ENCODE results near the gene SFMBT2. TPM values are rescaled to one million over a fixed set of nuclear protein-coding genes. Genes with fewer than 3 reads are reported as not detected.
"Not testable (repeated sequence)": the region's sequence is repeated elsewhere in the genome, so short reads cannot be mapped to it uniquely, and the experiment has no call there.

The SFMBT2 gene
- polyA plus RNA-seq, 4 donors: 0.45 to 2.5 (median 1.3) TPM

DNA sequence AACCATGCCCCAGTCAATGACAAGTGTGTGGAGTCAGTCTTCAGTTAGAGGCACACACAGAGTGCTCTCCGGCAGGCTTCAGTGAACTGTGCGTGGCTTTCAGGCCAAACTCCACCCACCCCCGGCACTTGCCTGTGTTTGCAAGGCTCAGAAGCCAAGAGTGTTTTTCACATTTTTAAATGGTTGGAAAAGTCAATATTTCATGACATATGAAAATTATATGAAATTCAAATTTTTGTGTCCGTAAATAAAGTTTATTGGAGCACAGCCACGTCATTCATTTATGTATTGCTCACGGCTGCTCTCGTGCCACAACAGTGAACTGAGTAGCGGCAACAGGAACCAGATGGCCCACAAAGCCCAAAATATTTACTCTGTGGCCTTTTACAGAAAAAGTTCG is 104.7 kb downstream of the SFMBT2 start:
- H3K27ac ChIP-seq (ENCODE audit: low read depth in 1 of 3, low read length in 2 of 3): no peak overlapping the region
- 55 to 92% (median 88%) methylated on average over 9 of the region's 9 CpGs for WGBS, 3 donors
- no peak for FAIRE-seq

DNA sequence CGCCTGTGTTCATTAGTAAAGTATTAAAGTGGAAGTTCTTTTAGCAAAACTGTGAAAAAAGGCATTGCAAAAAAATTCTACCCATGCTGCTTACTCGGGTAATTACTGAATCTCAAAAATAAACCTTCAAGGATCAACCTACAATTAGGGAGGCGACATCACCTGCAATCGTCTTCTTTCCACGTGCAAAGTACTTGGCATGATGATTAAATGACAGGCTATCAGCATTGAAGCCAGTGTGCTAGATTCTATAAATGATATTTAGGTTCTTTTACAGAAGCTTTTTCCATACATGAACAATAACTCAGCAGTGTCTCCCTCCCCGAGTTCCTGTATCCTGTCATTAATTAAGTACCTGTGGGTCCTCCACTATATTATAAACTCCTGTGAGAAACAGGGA is 105.8 kb downstream of the SFMBT2 start:
- no peaks in the 10 kb centered on the region for H3K9me3 ChIP-seq (ENCODE audit: control insufficient read depth in 2 of 2, insufficient read depth in 1 of 2, low read depth in 1 of 2, low read length in 1 of 2)
- DNase-seq (no peak), FAIRE-seq (no peak)
- H3K4me1 ChIP-seq (ENCODE audit: control insufficient read depth in 3 of 3, insufficient read depth in 2 of 3, low read depth in 1 of 3, low read length in 2 of 3): peaks cover 0 to 3% (median 0%) of the 10 kb centered on the region in 3 donors
- 80 to 88% (median 86%) methylated on average over 6 of the region's 6 CpGs for WGBS, 3 donors
- H3K27me3 ChIP-seq (ENCODE audit: control insufficient read depth in 3 of 3, insufficient read depth in 3 of 3, low read length in 3 of 3): no peaks in the 10 kb centered on the region
- H3K4me3 ChIP-seq (ENCODE audit: low read depth in 1 of 3, low read length in 3 of 3): no peak overlapping the region
- H3K36me3 ChIP-seq (ENCODE audit: control insufficient read depth in 3 of 3, insufficient read depth in 2 of 3, low read depth in 1 of 3, low read length in 3 of 3): no peaks in the 10 kb centered on the region
- H3K27ac ChIP-seq (ENCODE audit: low read depth in 1 of 3, low read length in 2 of 3): no peak overlapping the region

More for the DNA sequence above, 104.7 kb downstream of the SFMBT2 start:
- no peak for DNase-seq
- no peaks in the 10 kb centered on the region for H3K36me3 ChIP-seq (ENCODE audit: control insufficient read depth in 3 of 3, insufficient read depth in 2 of 3, low read depth in 1 of 3, low read length in 3 of 3)
- no peaks in the 10 kb centered on the region for H3K9me3 ChIP-seq (ENCODE audit: control insufficient read depth in 2 of 2, insufficient read depth in 1 of 2, low read depth in 1 of 2, low read length in 1 of 2)
- H3K4me3 ChIP-seq (ENCODE audit: low read depth in 1 of 3, low read length in 3 of 3): no peak overlapping the region
- no peaks in the 10 kb centered on the region for H3K27me3 ChIP-seq (ENCODE audit: control insufficient read depth in 3 of 3, insufficient read depth in 3 of 3, low read length in 3 of 3)
- peaks cover 0 to 3% (median 0%) of the 10 kb centered on the region in 3 donors for H3K4me1 ChIP-seq (ENCODE audit: control insufficient read depth in 3 of 3, insufficient read depth in 2 of 3, low read depth in 1 of 3, low read length in 2 of 3)

DNA sequence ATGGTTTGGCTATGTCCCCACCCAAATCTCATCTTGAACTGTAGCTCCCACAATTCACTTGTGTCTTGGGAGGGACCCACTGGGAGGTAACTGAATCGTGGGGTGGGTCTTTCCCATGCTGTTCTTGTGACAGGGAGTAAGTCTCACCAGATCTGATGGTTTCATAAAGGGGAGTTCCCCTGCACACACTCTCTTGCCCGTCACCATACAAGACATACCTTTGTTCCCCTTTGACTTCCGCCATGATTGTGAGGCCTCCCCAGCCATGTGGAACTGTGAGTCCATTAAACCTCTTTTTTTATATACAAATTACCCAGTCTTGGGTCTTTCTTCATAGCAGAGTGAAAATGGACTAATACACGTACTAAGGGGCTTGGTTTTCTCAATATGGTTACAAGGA is 106.7 kb downstream of the SFMBT2 start:
- no peak for FAIRE-seq
- Histone ChIP-seq H3K4me3 (ENCODE audit: low read depth in 1 of 3, low read length in 3 of 3) (no peak overlapping the region), H3K4me1 (ENCODE audit: control insufficient read depth in 3 of 3, insufficient read depth in 2 of 3, low read depth in 1 of 3, low read length in 2 of 3) (peaks cover 0 to 3% (median 0%) of the 10 kb centered on the region in 3 donors), H3K27ac (ENCODE audit: low read depth in 1 of 3, low read length in 2 of 3) (no peak overlapping the region), H3K27me3 (ENCODE audit: control insufficient read depth in 3 of 3, insufficient read depth in 3 of 3, low read length in 3 of 3) (no peaks in the 10 kb centered on the region), H3K9me3 (ENCODE audit: control insufficient read depth in 2 of 2, insufficient read depth in 1 of 2, low read depth in 1 of 2, low read length in 1 of 2) (no peaks in the 10 kb centered on the region), H3K36me3 (ENCODE audit: control insufficient read depth in 3 of 3, insufficient read depth in 2 of 3, low read depth in 1 of 3, low read length in 3 of 3) (no peaks in the 10 kb centered on the region)
- no peak for DNase-seq
- 68 to 83% (median 75%) methylated on average over 4 of the region's 4 CpGs for WGBS, 3 donors

DNA sequence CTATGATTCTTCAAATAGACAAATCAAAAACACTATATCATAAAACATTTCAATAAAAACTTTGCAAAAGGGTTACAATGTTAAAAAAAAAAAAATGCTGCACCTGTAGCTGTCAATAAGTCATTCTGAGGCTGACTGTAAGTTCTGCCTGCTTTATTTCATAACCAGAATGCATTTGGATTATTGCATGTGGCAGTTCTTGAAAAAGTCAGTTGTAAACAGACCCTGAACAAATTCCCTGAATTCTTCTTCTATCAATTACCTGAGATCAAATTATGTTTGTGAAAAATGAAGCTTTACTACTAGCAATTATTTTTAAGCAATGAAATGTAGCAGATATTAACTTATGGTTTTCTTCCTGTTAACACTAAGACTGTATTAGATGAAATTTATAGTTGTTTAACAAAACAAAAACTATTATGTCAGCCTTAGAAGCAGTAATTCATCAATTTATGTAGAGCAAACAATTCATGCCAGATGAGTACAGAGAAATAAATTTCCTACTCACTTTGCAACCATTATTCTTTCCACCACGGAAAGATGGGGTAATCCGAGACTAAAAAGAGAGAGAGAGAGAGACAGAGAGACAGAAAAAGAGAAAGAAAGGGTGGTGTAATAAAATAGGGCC is 107.8 kb downstream of the SFMBT2 start:
- no peak for DNase-seq
- Histone ChIP-seq H3K27me3 (ENCODE audit: control insufficient read depth in 3 of 3, insufficient read depth in 3 of 3, low read length in 3 of 3) (no peaks in the 10 kb centered on the region), H3K4me3 (ENCODE audit: low read depth in 1 of 3, low read length in 3 of 3) (no peak overlapping the region), H3K36me3 (ENCODE audit: control insufficient read depth in 3 of 3, insufficient read depth in 2 of 3, low read depth in 1 of 3, low read length in 3 of 3) (no peaks in the 10 kb centered on the region), H3K9me3 (ENCODE audit: control insufficient read depth in 2 of 2, insufficient read depth in 1 of 2, low read depth in 1 of 2, low read length in 1 of 2) (no peaks in the 10 kb centered on the region), H3K27ac (ENCODE audit: low read depth in 1 of 3, low read length in 2 of 3) (no peak overlapping the region), H3K4me1 (ENCODE audit: control insufficient read depth in 3 of 3, insufficient read depth in 2 of 3, low read depth in 1 of 3, low read length in 2 of 3) (peaks cover 0 to 3% (median 0%) of the 10 kb centered on the region in 3 donors)
- 28 to 76% (median 46%) methylated on average over 2 of the region's 2 CpGs for WGBS, 3 donors
- no peak for FAIRE-seq

DNA sequence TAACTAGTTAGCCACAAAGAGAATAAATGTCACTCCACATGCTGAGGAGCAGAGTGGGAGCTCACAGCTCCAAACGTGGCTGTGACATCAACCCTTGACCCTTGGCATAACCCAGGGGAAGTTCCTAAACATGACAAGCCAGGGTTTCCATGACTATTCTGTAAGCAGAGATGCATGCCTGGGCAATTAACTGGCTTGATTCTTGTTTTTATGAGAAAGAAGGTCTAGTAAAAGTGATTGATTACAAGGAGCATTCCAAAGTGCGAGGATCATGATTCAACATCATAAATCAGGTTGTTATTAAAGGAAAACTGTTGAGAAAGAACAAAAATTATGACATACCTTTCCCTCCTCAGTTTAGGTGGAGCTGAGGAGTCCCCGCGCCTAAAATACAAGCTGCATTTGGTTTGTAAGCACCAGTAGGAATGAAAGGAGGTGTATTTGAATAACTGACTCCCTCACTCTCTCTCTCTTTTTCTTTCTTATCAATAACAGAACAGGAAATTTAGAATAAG is 108.4 kb downstream of the SFMBT2 start:
- no peaks in the 10 kb centered on the region for H3K27me3 ChIP-seq (ENCODE audit: control insufficient read depth in 3 of 3, insufficient read depth in 3 of 3, low read length in 3 of 3)
- H3K36me3 ChIP-seq (ENCODE audit: control insufficient read depth in 3 of 3, insufficient read depth in 2 of 3, low read depth in 1 of 3, low read length in 3 of 3): no peaks in the 10 kb centered on the region
- FAIRE-seq (no peak), DNase-seq (no peak)
- no peaks in the 10 kb centered on the region for H3K9me3 ChIP-seq (ENCODE audit: control insufficient read depth in 2 of 2, insufficient read depth in 1 of 2, low read depth in 1 of 2, low read length in 1 of 2)
- no peak overlapping the region for H3K27ac ChIP-seq (ENCODE audit: low read depth in 1 of 3, low read length in 2 of 3)
- 47 to 63% (median 60%) methylated on average over 4 of the region's 4 CpGs for WGBS, 3 donors
- H3K4me1 ChIP-seq (ENCODE audit: control insufficient read depth in 3 of 3, insufficient read depth in 2 of 3, low read depth in 1 of 3, low read length in 2 of 3): peaks cover 0 to 3% (median 0%) of the 10 kb centered on the region in 3 donors
- no peak overlapping the region for H3K4me3 ChIP-seq (ENCODE audit: low read depth in 1 of 3, low read length in 3 of 3)

DNA sequence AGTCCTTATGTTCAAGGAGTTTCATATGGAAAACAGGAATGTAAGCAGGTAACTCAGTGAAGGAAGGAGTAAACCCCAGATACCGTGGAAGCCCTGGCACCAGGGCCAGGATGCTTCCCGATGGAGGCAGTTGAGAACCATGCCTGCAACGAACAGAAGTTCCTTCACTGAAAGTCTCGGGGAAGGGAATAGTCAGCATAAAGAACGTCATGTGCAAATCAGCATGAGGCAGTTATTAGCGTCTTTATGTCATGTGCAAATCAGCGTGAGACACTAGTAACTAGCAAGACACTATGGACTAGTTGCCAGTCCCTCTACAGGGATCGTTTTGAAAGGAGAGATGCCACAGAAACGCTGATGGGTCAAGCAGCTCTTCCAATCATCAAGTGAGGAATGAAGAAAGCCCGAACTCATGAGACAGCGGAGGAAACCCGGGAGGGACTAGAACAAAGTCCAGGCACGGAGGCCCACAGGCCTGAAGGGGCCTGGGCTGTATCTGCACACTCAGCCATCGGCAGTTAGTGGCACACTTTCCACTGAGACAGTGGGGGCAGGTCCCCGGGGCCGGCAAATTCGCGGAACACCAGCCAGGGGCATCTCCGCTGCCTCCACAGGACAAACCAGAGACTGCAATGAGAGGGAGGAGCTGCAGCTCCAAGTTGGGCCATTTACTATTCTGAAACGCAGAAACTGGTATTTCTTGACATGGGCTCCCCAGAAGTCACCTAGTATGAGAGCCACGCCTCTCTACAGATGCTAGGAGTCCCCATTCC is 109.6 kb downstream of the SFMBT2 start:
- no peak for FAIRE-seq
- Histone ChIP-seq H3K27me3 (ENCODE audit: control insufficient read depth in 3 of 3, insufficient read depth in 3 of 3, low read length in 3 of 3) (no peaks in the 10 kb centered on the region), H3K4me1 (ENCODE audit: control insufficient read depth in 3 of 3, insufficient read depth in 2 of 3, low read depth in 1 of 3, low read length in 2 of 3) (peaks cover 0 to 3% (median 0%) of the 10 kb centered on the region in 3 donors), H3K9me3 (ENCODE audit: control insufficient read depth in 2 of 2, insufficient read depth in 1 of 2, low read depth in 1 of 2, low read length in 1 of 2) (no peaks in the 10 kb centered on the region), H3K27ac (ENCODE audit: low read depth in 1 of 3, low read length in 2 of 3) (no peak overlapping the region), H3K4me3 (ENCODE audit: low read depth in 1 of 3, low read length in 3 of 3) (no peak overlapping the region), H3K36me3 (ENCODE audit: control insufficient read depth in 3 of 3, insufficient read depth in 2 of 3, low read depth in 1 of 3, low read length in 3 of 3) (no peaks in the 10 kb centered on the region)
- no peak for DNase-seq
- 65 to 67% (median 66%) methylated on average over 21 of the region's 21 CpGs for WGBS, 3 donors

DNA sequence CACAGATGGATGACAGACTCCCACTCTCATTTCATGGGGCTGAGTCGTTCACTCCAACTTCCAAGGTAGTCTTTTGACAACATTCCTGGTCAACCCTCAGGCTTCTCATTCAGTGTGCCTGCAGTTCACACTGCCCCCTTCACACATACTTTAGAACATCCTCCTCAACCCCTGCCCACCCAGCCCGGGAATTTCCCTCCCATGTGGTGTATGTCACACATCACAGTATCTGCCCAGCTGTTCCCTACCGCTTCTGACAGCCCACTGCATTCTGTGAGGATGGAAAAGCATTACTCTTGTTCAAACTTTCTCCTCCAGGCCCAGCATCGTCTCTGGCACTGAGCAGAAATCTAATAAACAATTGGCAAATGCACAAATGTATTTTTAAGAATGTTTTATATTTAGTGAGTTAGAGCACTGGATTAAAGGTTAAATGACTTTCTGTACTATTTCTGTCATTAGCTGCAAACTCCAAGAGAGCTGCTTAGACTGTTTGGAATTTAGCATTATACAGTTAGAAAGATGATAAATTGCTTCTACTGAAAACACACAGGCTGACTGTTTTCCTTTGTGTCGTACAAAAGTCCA is 110.4 kb downstream of the SFMBT2 start:
- H3K27me3 ChIP-seq (ENCODE audit: control insufficient read depth in 3 of 3, insufficient read depth in 3 of 3, low read length in 3 of 3): no peaks in the 10 kb centered on the region
- H3K4me1 ChIP-seq (ENCODE audit: control insufficient read depth in 3 of 3, insufficient read depth in 2 of 3, low read depth in 1 of 3, low read length in 2 of 3): peaks cover 0 to 2% (median 0%) of the 10 kb centered on the region in 3 donors
- FAIRE-seq (no peak), DNase-seq (no peak)
- H3K9me3 ChIP-seq (ENCODE audit: control insufficient read depth in 2 of 2, insufficient read depth in 1 of 2, low read depth in 1 of 2, low read length in 1 of 2): no peaks in the 10 kb centered on the region
- H3K36me3 ChIP-seq (ENCODE audit: control insufficient read depth in 3 of 3, insufficient read depth in 2 of 3, low read depth in 1 of 3, low read length in 3 of 3): no peaks in the 10 kb centered on the region
- no peak overlapping the region for H3K4me3 ChIP-seq (ENCODE audit: low read depth in 1 of 3, low read length in 3 of 3)
- no peak overlapping the region for H3K27ac ChIP-seq (ENCODE audit: low read depth in 1 of 3, low read length in 2 of 3)
- WGBS, 3 donors: 49 to 61% (median 54%) methylated on average over 5 of the region's 5 CpGs

DNA sequence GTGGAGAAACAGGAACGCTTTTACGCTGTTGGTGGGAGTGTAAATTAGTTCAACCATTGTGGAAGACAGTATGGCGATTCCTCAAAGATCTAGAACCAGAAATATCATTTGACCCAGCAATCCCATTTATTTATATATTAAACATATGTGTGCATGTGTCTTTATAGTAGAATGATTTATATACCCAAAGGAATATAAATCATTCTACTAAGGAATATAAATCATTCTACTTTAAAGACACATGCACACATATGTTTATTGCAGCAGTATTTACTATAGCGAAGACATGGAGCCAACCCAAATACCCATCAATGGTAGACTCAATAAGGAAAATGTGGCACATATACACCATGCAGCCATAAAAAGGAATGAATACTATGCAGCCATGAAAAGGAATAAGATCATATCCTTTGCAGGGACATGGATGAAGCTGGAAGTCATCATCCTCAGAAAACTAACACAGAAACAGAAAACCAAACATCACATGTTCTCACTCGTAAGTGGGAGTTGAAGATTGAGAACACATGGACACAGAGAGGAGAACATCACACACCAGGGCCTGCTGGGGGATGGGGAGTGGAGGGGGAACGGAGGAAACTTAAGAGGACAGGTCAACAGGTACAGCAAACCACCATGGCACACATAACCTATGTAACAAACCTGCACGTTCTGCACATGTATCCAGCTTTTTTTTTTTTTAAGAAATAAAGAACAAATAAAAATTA is 111.1 kb downstream of the SFMBT2 start:
- H3K4me3 ChIP-seq (ENCODE audit: low read depth in 1 of 3, low read length in 3 of 3); H3K27ac ChIP-seq (ENCODE audit: low read depth in 1 of 3, low read length in 2 of 3); H3K36me3 ChIP-seq (ENCODE audit: control insufficient read depth in 3 of 3, insufficient read depth in 2 of 3, low read depth in 1 of 3, low read length in 3 of 3); FAIRE-seq; DNase-seq; H3K4me1 ChIP-seq (ENCODE audit: control insufficient read depth in 3 of 3, insufficient read depth in 2 of 3, low read depth in 1 of 3, low read length in 2 of 3); H3K27me3 ChIP-seq (ENCODE audit: control insufficient read depth in 3 of 3, insufficient read depth in 3 of 3, low read length in 3 of 3); H3K9me3 ChIP-seq (ENCODE audit: control insufficient read depth in 2 of 2, insufficient read depth in 1 of 2, low read depth in 1 of 2, low read length in 1 of 2): not testable (repeated sequence)
- WGBS, 3 donors: 86 to 93% (median 88%) methylated on average over 7 of the region's 7 CpGs

Measured in small intestine (tissue), 7 donors.